ENCODE results near the gene KRTAP12-2.

DNA sequence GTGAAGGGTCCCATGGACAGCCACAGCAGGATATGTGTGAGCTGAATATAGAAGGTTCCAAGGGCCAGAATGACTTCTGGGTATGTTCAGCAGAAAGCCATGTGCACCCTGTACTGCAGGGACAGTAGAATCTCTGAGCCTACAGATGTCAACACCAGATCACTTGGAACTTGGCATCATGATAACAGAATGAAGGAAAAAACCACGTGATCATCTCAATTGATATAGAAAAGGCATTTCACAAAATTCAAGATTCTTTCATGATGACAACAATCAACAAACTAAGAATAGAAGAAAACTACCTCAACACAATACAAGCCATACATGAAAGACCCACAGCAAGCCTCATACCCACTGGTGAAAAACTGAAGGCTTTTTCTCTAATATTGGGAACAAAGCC lies 885 bp upstream of the KRTAP12-2 start:
- TF ChIP-seq, protein P1, sequence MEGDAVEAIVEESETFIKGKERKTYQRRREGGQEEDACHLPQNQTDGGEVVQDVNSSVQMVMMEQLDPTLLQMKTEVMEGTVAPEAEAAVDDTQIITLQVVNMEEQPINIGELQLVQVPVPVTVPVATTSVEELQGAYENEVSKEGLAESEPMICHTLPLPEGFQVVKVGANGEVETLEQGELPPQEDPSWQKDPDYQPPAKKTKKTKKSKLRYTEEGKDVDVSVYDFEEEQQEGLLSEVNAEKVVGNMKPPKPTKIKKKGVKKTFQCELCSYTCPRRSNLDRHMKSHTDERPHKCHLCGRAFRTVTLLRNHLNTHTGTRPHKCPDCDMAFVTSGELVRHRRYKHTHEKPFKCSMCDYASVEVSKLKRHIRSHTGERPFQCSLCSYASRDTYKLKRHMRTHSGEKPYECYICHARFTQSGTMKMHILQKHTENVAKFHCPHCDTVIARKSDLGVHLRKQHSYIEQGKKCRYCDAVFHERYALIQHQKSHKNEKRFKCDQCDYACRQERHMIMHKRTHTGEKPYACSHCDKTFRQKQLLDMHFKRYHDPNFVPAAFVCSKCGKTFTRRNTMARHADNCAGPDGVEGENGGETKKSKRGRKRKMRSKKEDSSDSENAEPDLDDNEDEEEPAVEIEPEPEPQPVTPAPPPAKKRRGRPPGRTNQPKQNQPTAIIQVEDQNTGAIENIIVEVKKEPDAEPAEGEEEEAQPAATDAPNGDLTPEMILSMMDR (IDR thresholded peaks at IDR 0.05) = no peak
- no peak for TF ChIP-seq POLR2A (IDR thresholded peaks at IDR 0.05)

Data from lower leg skin (tissue), 3 donors.